Neural progenitor cell (in vitro differentiated cells): ENCODE results near the gene FAM98B. TPM values are rescaled to one million over a fixed set of nuclear protein-coding genes. Genes with fewer than 3 reads are reported as not detected.

Experiments
- DNase-seq: peaks from one replicate; pipeline ENCODE4 v3.0.0-alpha.2; 2016; ENCODE audit warnings: low spot score
- H2AFZ ChIP-seq: fragments of 200-600 bp; sonication (generic); replicated peaks from 2 replicates; pipeline ENCODE4 v1.6.1; 2016; ENCODE audit warnings: antibody characterized with exemption
- H3F3A ChIP-seq: fragments of 200-600 bp; sonication (generic); 2 replicates; pipeline ENCODE4 v1.6.1; 2016; ENCODE audit warnings: antibody characterized with exemption, low read depth
- H3K27ac ChIP-seq: fragments of 200-600 bp; sonication (generic); 2 replicates; pipeline ENCODE4 v1.5.1; 2016; ENCODE audit warnings: mild to moderate bottlenecking
- H3K27me3 ChIP-seq: fragments of 200-600 bp; sonication (generic); 2 replicates; pipeline ENCODE4 v1.6.1; 2016; ENCODE audit warnings: mild to moderate bottlenecking, moderate library complexity
- H3K36me3 ChIP-seq: fragments of 200-600 bp; sonication (generic); 2 replicates; pipeline ENCODE4 v1.5.1; 2016
- H3K4me1 ChIP-seq: fragments of 200-600 bp; sonication (generic); 2 replicates; pipeline ENCODE4 v1.6.1; 2016; ENCODE audit warnings: mixed run types
- H3K4me2 ChIP-seq: fragments of 200-600 bp; sonication (generic); 2 replicates; pipeline ENCODE4 v1.6.1; 2016
- H3K4me3 ChIP-seq: fragments of 200-600 bp; sonication (generic); 2 replicates; pipeline ENCODE4 v1.5.1; 2016
- H3K79me2 ChIP-seq: fragments of 200-600 bp; sonication (generic); 2 replicates; pipeline ENCODE4 v1.6.1; 2016; ENCODE audit warnings: low read depth
- H3K9ac ChIP-seq: fragments of 200-600 bp; sonication (generic); 2 replicates; pipeline ENCODE4 v1.6.1; 2016
- H3K9me3 ChIP-seq: fragments of 200-600 bp; sonication (generic); 2 replicates; pipeline ENCODE4 v1.5.1; 2016; ENCODE audit warnings: low read depth
- H4K20me1 ChIP-seq: fragments of 200-600 bp; sonication (generic); 2 replicates; pipeline ENCODE4 v1.6.1; 2016; ENCODE audit warnings: low read depth
- H3K27ac Mint-ChIP-seq: 3 replicates; pipeline ENCODE4 v1.8.0; 2021; ENCODE audit warnings: mixed read lengths
- H3K27me3 Mint-ChIP-seq: 2 replicates; pipeline ENCODE4 v1.8.0; 2022; ENCODE audit warnings: low read depth, mild to moderate bottlenecking, inconsistent platforms, moderate library complexity, mixed read lengths; ENCODE audit not compliant: insufficient read depth
- H3K36me3 Mint-ChIP-seq: 3 replicates; pipeline ENCODE4 v1.8.0; 2021; ENCODE audit warnings: mixed read lengths
- H3K4me1 Mint-ChIP-seq: 3 replicates; pipeline ENCODE4 v1.8.0; 2021; ENCODE audit warnings: mixed read lengths
- H3K4me3 Mint-ChIP-seq: 3 replicates; pipeline ENCODE4 v1.8.0; 2021; ENCODE audit warnings: mild to moderate bottlenecking, moderate library complexity, mixed read lengths
- H3K9me3 Mint-ChIP-seq: 3 replicates; pipeline ENCODE4 v1.8.0; 2020; ENCODE audit warnings: mixed read lengths
- CTCF ChIP-seq: fragments of 200-600 bp; sonication (generic); IDR thresholded peaks from 2 replicates; pipeline ENCODE4 v1.5.1; 2017; ENCODE audit warnings: antibody characterized with exemption, mild to moderate bottlenecking
- EZH2 ChIP-seq: fragments of 200-600 bp; sonication (generic); IDR thresholded peaks from 2 replicates; pipeline ENCODE4 v1.6.1; 2017; ENCODE audit warnings: antibody characterized with exemption, mild to moderate bottlenecking, moderate library complexity
- EZH2phosphoT487 ChIP-seq: fragments of 200-600 bp; sonication (generic); IDR thresholded peaks from 2 replicates; pipeline ENCODE4 v1.6.1; 2017; ENCODE audit warnings: antibody characterized with exemption
- total RNA-seq: library from RNA; depleted of rRNA; stranded (reverse); fragments of >200 nt; gene quantifications from 2 replicates; pipeline ENCODE4 v1.2.3, GENCODE V29; 2015; ENCODE audit warnings: low replicate concordance

Gene FAM98B
- total RNA-seq, 1 donor from 2014 or later = 31.4 TPM

DNA sequence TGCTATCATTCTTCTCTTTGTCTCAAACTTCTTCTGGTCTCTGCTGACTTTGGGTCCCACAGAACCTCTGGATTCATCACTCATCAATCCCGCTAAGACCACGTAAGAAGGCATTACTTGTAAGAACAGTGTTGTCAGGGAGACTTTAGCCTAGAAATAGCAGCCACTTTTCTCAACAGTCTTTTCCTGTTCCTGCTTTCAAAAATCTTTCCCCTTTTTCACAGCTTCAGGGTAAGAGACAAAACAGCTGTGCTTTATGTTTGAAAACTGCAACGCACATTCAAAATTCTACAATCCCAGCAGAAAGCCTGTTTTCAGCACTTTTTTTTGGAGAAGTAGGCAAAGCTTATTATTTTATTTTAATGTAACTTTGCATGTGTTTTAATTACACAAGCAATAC lies 42.0 kb upstream of the FAM98B start:
- H3K4me3 Mint-ChIP-seq = no peak overlapping the region
- Histone ChIP-seq H3K4me1 (no peaks in the 10 kb centered on the region), H4K20me1 (no peaks in the 10 kb centered on the region), H2AFZ (no peak overlapping the region), H3K4me2 (no peak overlapping the region), H3K4me3 (no peak overlapping the region), H3K9ac (no peak overlapping the region), H3K36me3 (no peaks in the 10 kb centered on the region), H3K27me3 (no peaks in the 10 kb centered on the region), H3F3A (no peaks in the 10 kb centered on the region), H3K9me3 (no peaks in the 10 kb centered on the region), H3K27ac (no peak overlapping the region), H3K79me2 (no peaks in the 10 kb centered on the region)
- no peak overlapping the region for H3K27ac Mint-ChIP-seq
- H3K4me1 Mint-ChIP-seq = peaks cover 3% of the 10 kb centered on the region
- no peaks in the 10 kb centered on the region for H3K9me3 Mint-ChIP-seq
- DNase-seq = no peak
- H3K36me3 Mint-ChIP-seq = no peaks in the 10 kb centered on the region
- no peaks in the 10 kb centered on the region for H3K27me3 Mint-ChIP-seq
- TF ChIP-seq CTCF (no peak), EZH2 (no peak), EZH2phosphoT487 (no peak)

DNA sequence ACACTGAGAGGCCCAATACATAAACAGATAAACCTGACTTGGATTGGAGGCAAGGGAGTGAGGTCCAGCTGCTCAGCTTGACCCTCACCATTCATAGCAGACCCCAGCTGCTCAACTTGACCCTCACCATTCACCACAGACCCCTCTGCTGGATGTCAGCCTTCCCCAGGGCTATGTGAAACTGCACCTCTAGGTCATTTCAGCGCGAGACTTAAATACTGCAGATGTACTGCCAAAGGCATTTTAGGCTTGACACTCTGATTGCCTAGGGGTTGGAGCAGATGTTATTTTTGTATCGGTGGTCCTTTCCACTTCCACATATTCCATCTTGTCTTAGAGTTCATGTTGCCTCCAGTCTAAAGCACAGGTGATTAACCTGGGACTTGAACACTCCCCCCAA lies 41.5 kb upstream of the FAM98B start:
- H3K27me3 Mint-ChIP-seq = no peaks in the 10 kb centered on the region
- no peak overlapping the region for H3K4me3 ChIP-seq
- no peaks in the 10 kb centered on the region for H3K79me2 ChIP-seq
- no peak overlapping the region for H3K27ac Mint-ChIP-seq
- no peaks in the 10 kb centered on the region for H4K20me1 ChIP-seq
- H3F3A ChIP-seq = no peaks in the 10 kb centered on the region
- H3K27me3 ChIP-seq = no peaks in the 10 kb centered on the region
- H3K4me2 ChIP-seq = no peak overlapping the region
- no peak overlapping the region for H3K27ac ChIP-seq
- no peaks in the 10 kb centered on the region for H3K9me3 ChIP-seq
- H2AFZ ChIP-seq = no peak overlapping the region
- H3K4me1 ChIP-seq = no peaks in the 10 kb centered on the region
- TF ChIP-seq CTCF = no peak
- no peak for TF ChIP-seq EZH2
- TF ChIP-seq EZH2phosphoT487 = no peak
- H3K4me1 Mint-ChIP-seq = peaks cover 3% of the 10 kb centered on the region
- H3K9me3 Mint-ChIP-seq = no peaks in the 10 kb centered on the region
- H3K4me3 Mint-ChIP-seq = no peak overlapping the region
- no peak overlapping the region for H3K9ac ChIP-seq
- DNase-seq = no peak
- no peaks in the 10 kb centered on the region for H3K36me3 Mint-ChIP-seq
- no peaks in the 10 kb centered on the region for H3K36me3 ChIP-seq

DNA sequence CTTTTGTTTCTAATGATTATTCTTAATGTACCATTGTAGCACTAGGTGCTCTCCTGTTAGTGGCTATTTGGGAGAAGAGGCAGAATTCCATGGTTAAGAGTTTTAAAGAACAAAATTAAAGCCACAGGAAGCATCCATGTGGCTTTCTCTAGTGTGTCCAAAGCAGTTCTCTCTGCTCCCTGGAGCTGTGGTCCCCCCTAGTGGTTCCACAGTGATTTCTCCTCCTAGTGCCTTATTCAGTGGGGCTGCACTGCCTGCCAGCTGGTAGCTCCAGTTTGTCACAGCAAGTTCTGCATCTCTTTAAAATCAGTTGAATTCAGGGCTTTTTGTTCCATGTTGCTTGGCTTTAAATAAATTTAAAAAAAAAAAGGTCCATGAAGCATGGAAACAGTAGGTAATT lies 39.6 kb upstream of the FAM98B start:
- Histone ChIP-seq H3K27me3 (no peaks in the 10 kb centered on the region), H3K4me3 (no peak overlapping the region), H3K27ac (no peak overlapping the region), H4K20me1 (no peaks in the 10 kb centered on the region), H3K4me1 (no peaks in the 10 kb centered on the region), H3K9me3 (no peaks in the 10 kb centered on the region), H3K79me2 (no peaks in the 10 kb centered on the region), H3K36me3 (no peaks in the 10 kb centered on the region), H2AFZ (peak overlapping the region; percentile 73), H3K9ac (no peak overlapping the region), H3F3A (no peaks in the 10 kb centered on the region), H3K4me2 (no peak overlapping the region)
- Mint-ChIP-seq H3K27ac (no peak overlapping the region), H3K4me1 (peaks cover 3% of the 10 kb centered on the region), H3K4me3 (no peak overlapping the region), H3K27me3 (no peaks in the 10 kb centered on the region), H3K9me3 (no peaks in the 10 kb centered on the region), H3K36me3 (no peaks in the 10 kb centered on the region)
- TF ChIP-seq EZH2 = no peak
- peak; percentile 67 for TF ChIP-seq CTCF
- peak; percentile 64 for DNase-seq
